Neural progenitor cell (in vitro differentiated cells): ENCODE measurements around the gene SEMA6A.

Source experiments
- CTCF ChIP-seq: fragments of 200-600 bp; sonication (generic); IDR thresholded peaks from 2 replicates; pipeline ENCODE4 v1.5.1; 2017; ENCODE audit warnings: antibody characterized with exemption, mild to moderate bottlenecking
- EZH2 ChIP-seq: fragments of 200-600 bp; sonication (generic); IDR thresholded peaks from 2 replicates; pipeline ENCODE4 v1.6.1; 2017; ENCODE audit warnings: antibody characterized with exemption, mild to moderate bottlenecking, moderate library complexity
- EZH2phosphoT487 ChIP-seq: fragments of 200-600 bp; sonication (generic); IDR thresholded peaks from 2 replicates; pipeline ENCODE4 v1.6.1; 2017; ENCODE audit warnings: antibody characterized with exemption

GRCh38 chr5:116564756-116565490 is 9.7 kb downstream of the SEMA6A start:
- TF ChIP-seq CTCF (no peak), EZH2 (no peak), EZH2phosphoT487 (no peak)
